ENCODE measurements around the gene GDI1. TPM values are rescaled to one million over a fixed set of nuclear protein-coding genes. Genes with fewer than 3 reads are reported as not detected.

GDI1 gene
- total RNA-seq, 3 donors from 2014 or later, result 94.0 to 105 (median 97.3) TPM

DNA sequence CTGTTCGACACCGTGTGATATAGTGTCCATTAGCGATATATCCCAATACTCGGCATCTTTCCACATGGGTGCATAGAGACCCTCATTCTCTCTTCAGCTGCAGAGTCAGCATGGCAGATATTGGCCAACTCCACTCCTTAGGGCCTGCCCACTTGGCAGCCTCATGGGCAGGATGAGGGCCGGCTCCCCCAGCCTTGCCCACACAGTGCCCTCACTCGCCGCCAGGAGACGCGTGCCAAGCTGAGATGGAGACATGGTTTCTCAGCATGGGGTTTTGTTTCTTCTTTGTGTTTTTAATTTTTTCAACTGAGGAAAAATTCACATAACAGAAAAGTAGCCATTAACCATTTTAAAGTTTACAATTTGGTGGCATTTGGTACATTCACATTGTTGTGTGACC, 15.9 kb downstream of the GDI1 start:
- H3K4me3 ChIP-seq, result no peak overlapping the region
- no peaks in the 10 kb centered on the region for H3K36me3 ChIP-seq

GRCh38 chrX:154457491-154458115, 20.6 kb downstream of the GDI1 start:
- no peak for TF ChIP-seq POLR2A (IDR thresholded peaks at IDR 0.05)
- no peak for TF ChIP-seq POLR2AphosphoS5 (IDR thresholded peaks at IDR 0.05)
- TF ChIP-seq CTCF (IDR thresholded peaks at IDR 0.05), result no peak
- Histone ChIP-seq H3K4me3 (peak overlapping the region; percentile 55 to 80 (median 61)), H3K9me3 (no peaks in the 10 kb centered on the region), H3K36me3 (no peaks in the 10 kb centered on the region), H3K4me1 (no peaks in the 10 kb centered on the region), H3K27me3 (peaks cover 0 to 6% of the 10 kb centered on the region in 2 donors), H3K27ac (peak overlapping the region; percentile 66 to 90)
- intact Hi-C loops (cut with DNase I; ENCODE audit: low total_unique reads), result no loop called here
- DNase-seq (ENCODE audit: low spot score in 2 of 2), result no peak

More for the DNA sequence above, 15.9 kb downstream of the GDI1 start:
- H3K9me3 ChIP-seq, result no peaks in the 10 kb centered on the region
- TF ChIP-seq CTCF (IDR thresholded peaks at IDR 0.05) (no peak), POLR2A (IDR thresholded peaks at IDR 0.05) (no peak), POLR2AphosphoS5 (IDR thresholded peaks at IDR 0.05) (no peak)
- H3K27me3 ChIP-seq, result peaks cover 0 to 23% of the 10 kb centered on the region in 2 donors
- H3K4me1 ChIP-seq, result no peaks in the 10 kb centered on the region
- no peak overlapping the region for H3K27ac ChIP-seq
- no peak for DNase-seq (ENCODE audit: low spot score in 2 of 2)
- intact Hi-C loops (cut with DNase I; ENCODE audit: low total_unique reads), result loop anchor here (1.0 kb wide), 1 partner anchor 17 kb away; no protein-coding TSS in a partner anchor

GRCh38 chrX:154458116-154458953, 21.4 kb downstream of the GDI1 start, which contains the start of gene PLXNA3:
TSS of gene PLXNA3 (plus strand) at chrX:154458281. CDS start at chrX:154460184, 1,903 bp downstream.
- Histone ChIP-seq H3K9me3 (no peaks in the 10 kb centered on the region), H3K4me3 (peak within 1 kb of the TSS; percentile 55 to 80 (median 61)), H3K36me3 (no peaks in the 10 kb centered on the region), H3K27me3 (peaks cover 0 to 2% of the 10 kb centered on the region in 2 donors), H3K4me1 (no peaks in the 10 kb centered on the region), H3K27ac (peak within 1 kb of the TSS; percentile 66 to 90)
- intact Hi-C loops (cut with DNase I; ENCODE audit: low total_unique reads), result no loop called here
- no peak for TF ChIP-seq CTCF (IDR thresholded peaks at IDR 0.05)
- no peak for DNase-seq (ENCODE audit: low spot score in 2 of 2)

DNA sequence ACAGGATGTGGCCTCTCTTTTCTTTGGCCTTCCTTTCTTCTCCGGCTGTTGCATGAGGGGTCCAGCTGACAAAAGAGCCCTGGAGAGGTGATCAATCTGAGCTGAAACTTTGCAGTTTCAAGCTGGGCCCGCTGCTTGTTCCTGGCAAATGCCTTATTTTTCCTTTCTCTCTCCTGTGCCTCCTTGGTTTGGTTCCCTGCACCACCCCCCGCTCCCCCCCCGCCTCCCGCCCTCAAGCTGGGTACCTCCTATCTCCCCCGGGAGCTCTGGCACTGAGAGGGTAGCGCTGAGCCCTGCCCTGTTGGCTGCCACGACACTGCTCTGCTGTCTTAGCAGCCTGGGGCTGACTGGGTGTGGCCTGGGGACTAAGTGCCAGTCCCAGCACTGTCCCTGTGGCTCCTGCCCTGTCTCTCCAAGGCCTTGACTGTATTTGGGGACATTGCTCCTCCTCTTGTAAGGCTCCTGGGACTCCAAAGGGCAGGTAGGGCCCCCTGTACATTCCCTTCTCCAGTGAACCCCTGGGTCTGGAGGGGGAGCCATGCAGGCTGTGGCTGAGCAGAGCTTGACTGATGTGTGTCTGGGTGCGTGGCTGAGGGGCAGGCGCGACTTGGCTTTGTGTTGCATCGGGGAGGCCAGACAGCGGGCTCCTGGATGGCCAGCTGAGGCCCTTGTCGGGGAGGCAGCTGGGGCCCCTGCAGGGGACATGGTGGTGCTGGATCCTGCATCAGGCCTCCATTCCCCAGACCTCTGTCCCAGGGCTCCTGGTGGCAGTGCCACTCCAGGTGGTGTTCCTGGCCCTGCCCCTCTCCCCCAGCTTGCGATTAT, 22.2 kb downstream of the GDI1 start:
- TF ChIP-seq POLR2AphosphoS5 (IDR thresholded peaks at IDR 0.05) (no peak), POLR2A (IDR thresholded peaks at IDR 0.05) (no peak)
- intact Hi-C loops (cut with DNase I; ENCODE audit: low total_unique reads), result no loop called here
- Histone ChIP-seq H3K36me3 (no peaks in the 10 kb centered on the region), H3K27me3 (peaks cover 0 to 4% of the 10 kb centered on the region in 2 donors), H3K9me3 (no peaks in the 10 kb centered on the region), H3K4me1 (no peaks in the 10 kb centered on the region), H3K4me3 (peak overlapping the region; percentile 55 to 80 (median 61)), H3K27ac (peak overlapping the region in 1 of 2 donors; percentile 0)
- no peak for DNase-seq (ENCODE audit: low spot score in 2 of 2)

GRCh38 chrX:154459832-154460231, 22.9 kb downstream of the GDI1 start:
- Histone ChIP-seq H3K4me3 (peak overlapping the region in 2 of 3 donors; percentile 61 to 80), H3K9me3 (peaks cover 0 to 1% of the 10 kb centered on the region in 2 donors)
- intact Hi-C loops (cut with DNase I; ENCODE audit: low total_unique reads), result no loop called here

More at GRCh38 chrX:154459832-154460231, 22.9 kb downstream of the GDI1 start:
- H3K36me3 ChIP-seq, result no peaks in the 10 kb centered on the region
- H3K27ac ChIP-seq, result peak overlapping the region in 1 of 2 donors; percentile 0
- no peak for DNase-seq (ENCODE audit: low spot score in 2 of 2)
- no peaks in the 10 kb centered on the region for H3K4me1 ChIP-seq
- TF ChIP-seq POLR2A (IDR thresholded peaks at IDR 0.05) (no peak), CTCF (IDR thresholded peaks at IDR 0.05) (no peak)
- peaks cover 0 to 9% of the 10 kb centered on the region in 2 donors for H3K27me3 ChIP-seq

All from breast epithelium (tissue), 4 donors.